Immature natural killer cell (primary cell): Measurements from ENCODE around the gene MGRN1. TPM values are rescaled to one million over a fixed set of nuclear protein-coding genes. Genes with fewer than 3 reads are reported as not detected.
A peak's percentile ranks its signal among the peaks of the same experiment; 100 is the strongest.
"Not testable (repeated sequence)": the region's sequence is repeated elsewhere in the genome, so short reads cannot be mapped to it uniquely, and the experiment has no call there.

Experiments
- DNase-seq, 3 donors: peaks; one replicate each; pipeline ENCODE4 v3.0.0; 2022; ENCODE audit warnings: mixed read lengths in 1 of 3
- H3K27ac Mint-ChIP-seq, 6 donors: one replicate each; pipeline ENCODE4 v1.8.0; 2020; ENCODE audit warnings: mixed read lengths in 6 of 6, mild to moderate bottlenecking in 5 of 6, inconsistent platforms in 4 of 6, moderate library complexity in 3 of 6
- H3K27me3 Mint-ChIP-seq, 3 donors: one replicate each; pipeline ENCODE4 v1.8.0; 2020 to 2021; ENCODE audit warnings: low read depth in 3 of 3, mild to moderate bottlenecking in 3 of 3, mixed read lengths in 3 of 3, moderate library complexity in 3 of 3, inconsistent platforms in 1 of 3
- H3K36me3 Mint-ChIP-seq, 3 donors: one replicate each; pipeline ENCODE4 v1.8.0; 2020; ENCODE audit warnings: mixed read lengths in 3 of 3, inconsistent platforms in 2 of 3, mild to moderate bottlenecking in 2 of 3
- H3K4me1 Mint-ChIP-seq, 2 donors: one replicate each; pipeline ENCODE4 v1.8.0; 2020; ENCODE audit warnings: inconsistent platforms in 2 of 2, mild to moderate bottlenecking in 2 of 2, mixed read lengths in 2 of 2, moderate library complexity in 1 of 2
- H3K4me3 Mint-ChIP-seq, 5 donors: one replicate each; pipeline ENCODE4 v1.8.0; 2020; ENCODE audit warnings: mild to moderate bottlenecking in 5 of 5, mixed read lengths in 5 of 5, inconsistent platforms in 3 of 5, moderate library complexity in 3 of 5
- H3K9me3 Mint-ChIP-seq, 6 donors: one replicate each; pipeline ENCODE4 v1.8.0; 2020; ENCODE audit warnings: mild to moderate bottlenecking in 6 of 6, mixed read lengths in 6 of 6, inconsistent platforms in 4 of 6, moderate library complexity in 3 of 6
- polyA plus RNA-seq, 3 donors: library from polyadenylated mRNA; unstranded; fragments of 300-500 nt; fragmentation: Illumina TruSeq; gene quantifications; one replicate each; pipeline ENCODE4 v1.2.3, GENCODE V29; 2021

Gene MGRN1
- polyA plus RNA-seq, 3 donors from 2014 or later, result 2.3 to 13.2 (median 3.5) TPM

- no peak for DNase-seq
- Mint-ChIP-seq H3K27ac (peak overlapping the region; percentile 63 to 90 (median 84)), H3K4me3 (peak overlapping the region in 2 of 5 donors; percentile 25 to 68)
Measured at GRCh38 chr16:4641306-4641687, 16.7 kb downstream of the MGRN1 start.

GRCh38 chr16:4641895-4642294 is 17.3 kb downstream of the MGRN1 start:
- Mint-ChIP-seq H3K4me1 (peaks cover 33 to 37% of the 10 kb centered on the region in 2 donors), H3K4me3 (no peak overlapping the region), H3K27me3 (peaks cover 0 to 2% (median 0%) of the 10 kb centered on the region in 3 donors), H3K27ac (peak overlapping the region in 1 of 6 donors; percentile 73), H3K36me3 (no peaks in the 10 kb centered on the region), H3K9me3 (no peaks in the 10 kb centered on the region)
- DNase-seq, result no peak

More at GRCh38 chr16:4641306-4641687, 16.7 kb downstream of the MGRN1 start:
- H3K9me3 Mint-ChIP-seq, result no peaks in the 10 kb centered on the region
- H3K4me1 Mint-ChIP-seq, result peaks cover 35 to 37% of the 10 kb centered on the region in 2 donors
- peaks cover 0 to 2% (median 0%) of the 10 kb centered on the region in 3 donors for H3K27me3 Mint-ChIP-seq
- H3K36me3 Mint-ChIP-seq, result peaks cover 0 to 3% (median 0%) of the 10 kb centered on the region in 3 donors

- no peak overlapping the region for H3K27ac Mint-ChIP-seq
- peaks cover 20 to 21% of the 10 kb centered on the region in 2 donors for H3K4me1 Mint-ChIP-seq
- no peaks in the 10 kb centered on the region for H3K9me3 Mint-ChIP-seq
- peaks cover 0 to 10% (median 2%) of the 10 kb centered on the region in 3 donors for H3K27me3 Mint-ChIP-seq
- H3K36me3 Mint-ChIP-seq, result peaks cover 0 to 4% (median 3%) of the 10 kb centered on the region in 3 donors
- no peak for DNase-seq
- H3K4me3 Mint-ChIP-seq, result no peak overlapping the region
Measured at GRCh38 chr16:4646773-4647643, 22.4 kb downstream of the MGRN1 start.

- H3K36me3 Mint-ChIP-seq, result peaks cover 0 to 4% (median 3%) of the 10 kb centered on the region in 3 donors
- no peaks in the 10 kb centered on the region for H3K9me3 Mint-ChIP-seq
- DNase-seq, result no peak
- peak overlapping the region in 1 of 6 donors; percentile 64 for H3K27ac Mint-ChIP-seq
- H3K27me3 Mint-ChIP-seq, result peaks cover 0 to 10% (median 2%) of the 10 kb centered on the region in 3 donors
- H3K4me3 Mint-ChIP-seq, result no peak overlapping the region
- peaks cover 20 to 21% of the 10 kb centered on the region in 2 donors for H3K4me1 Mint-ChIP-seq
Measured at GRCh38 chr16:4647644-4647980, 23.0 kb downstream of the MGRN1 start.

GRCh38 chr16:4648917-4649316 is 24.3 kb downstream of the MGRN1 start:
- Mint-ChIP-seq H3K27ac (no peak overlapping the region), H3K27me3 (peaks cover 0 to 10% (median 2%) of the 10 kb centered on the region in 3 donors), H3K4me1 (peaks cover 20% of the 10 kb centered on the region in 2 donors), H3K36me3 (peaks cover 0 to 7% (median 4%) of the 10 kb centered on the region in 3 donors), H3K4me3 (no peak overlapping the region), H3K9me3 (no peaks in the 10 kb centered on the region)
- no peak for DNase-seq

- Mint-ChIP-seq H3K9me3 (no peaks in the 10 kb centered on the region), H3K27ac (peak overlapping the region in 3 of 6 donors; percentile 12 to 34 (median 22)), H3K27me3 (peaks cover 0 to 10% (median 2%) of the 10 kb centered on the region in 3 donors), H3K4me3 (no peak overlapping the region), H3K36me3 (peaks cover 0 to 7% (median 4%) of the 10 kb centered on the region in 3 donors), H3K4me1 (peaks cover 20% of the 10 kb centered on the region in 2 donors)
- DNase-seq, result peak in 1 of 3 donors; percentile 17
Measured at GRCh38 chr16:4649744-4650442, 25.3 kb downstream of the MGRN1 start.

GRCh38 chr16:4650443-4651074 is 25.9 kb downstream of the MGRN1 start:
- not testable (repeated sequence) for H3K9me3 Mint-ChIP-seq, H3K4me3 Mint-ChIP-seq, H3K36me3 Mint-ChIP-seq, H3K27me3 Mint-ChIP-seq
- peaks cover 15 to 18% of the 10 kb centered on the region in 2 donors for H3K4me1 Mint-ChIP-seq
- DNase-seq, result peak; percentile 67 to 76 (median 72)
- peak overlapping the region in 2 of 6 donors; percentile 12 to 34 for H3K27ac Mint-ChIP-seq

GRCh38 chr16:4651827-4652226 is 27.2 kb downstream of the MGRN1 start:
- Mint-ChIP-seq H3K36me3 (peaks cover 0 to 7% (median 4%) of the 10 kb centered on the region in 3 donors), H3K27me3 (peaks cover 0 to 7% (median 2%) of the 10 kb centered on the region in 3 donors), H3K27ac (no peak overlapping the region), H3K4me3 (no peak overlapping the region), H3K9me3 (no peaks in the 10 kb centered on the region), H3K4me1 (peaks cover 14 to 16% of the 10 kb centered on the region in 2 donors)
- DNase-seq, result no peak

- Mint-ChIP-seq H3K27ac (no peak overlapping the region), H3K27me3 (peaks cover 0 to 7% (median 2%) of the 10 kb centered on the region in 3 donors), H3K9me3 (no peaks in the 10 kb centered on the region), H3K36me3 (peaks cover 0 to 7% (median 4%) of the 10 kb centered on the region in 3 donors), H3K4me3 (no peak overlapping the region), H3K4me1 (peaks cover 14% of the 10 kb centered on the region in 2 donors)
- DNase-seq, result no peak
Measured at GRCh38 chr16:4652561-4652960, 27.9 kb downstream of the MGRN1 start.

GRCh38 chr16:4654011-4654963 is 29.7 kb downstream of the MGRN1 start:
- H3K4me1 Mint-ChIP-seq, result peaks cover 9 to 10% of the 10 kb centered on the region in 2 donors
- H3K4me3 Mint-ChIP-seq, result no peak overlapping the region
- H3K27ac Mint-ChIP-seq, result no peak overlapping the region
- H3K36me3 Mint-ChIP-seq, result peaks cover 0 to 7% (median 4%) of the 10 kb centered on the region in 3 donors
- no peaks in the 10 kb centered on the region for H3K9me3 Mint-ChIP-seq
- peaks cover 0 to 1% (median 0%) of the 10 kb centered on the region in 3 donors for H3K27me3 Mint-ChIP-seq
- DNase-seq, result no peak

GRCh38 chr16:4654964-4655590 is 30.5 kb downstream of the MGRN1 start:
- H3K4me1 Mint-ChIP-seq, result peaks cover 5 to 15% of the 10 kb centered on the region in 2 donors
- H3K4me3 Mint-ChIP-seq, result no peak overlapping the region
- H3K27me3 Mint-ChIP-seq, result no peaks in the 10 kb centered on the region
- DNase-seq, result no peak
- H3K27ac Mint-ChIP-seq, result no peak overlapping the region
- no peaks in the 10 kb centered on the region for H3K9me3 Mint-ChIP-seq
- H3K36me3 Mint-ChIP-seq, result peaks cover 0 to 7% (median 4%) of the 10 kb centered on the region in 3 donors

- Mint-ChIP-seq H3K4me3 (no peak overlapping the region), H3K27ac (no peak overlapping the region), H3K4me1 (peaks cover 0 to 17% of the 10 kb centered on the region in 2 donors), H3K9me3 (no peaks in the 10 kb centered on the region), H3K36me3 (peaks cover 0 to 5% (median 0%) of the 10 kb centered on the region in 3 donors), H3K27me3 (no peaks in the 10 kb centered on the region)
- DNase-seq, result no peak
Measured at GRCh38 chr16:4655801-4656200, 31.2 kb downstream of the MGRN1 start.
